IPS-18a (cell line): ENCODE data around the gene NPFFR2.

Experiments used
- H3K27ac ChIP-seq: one replicate; pipeline ENCODE4 v1.5.1; 2013; ENCODE audit warnings: low read length
- H3K27me3 ChIP-seq: one replicate; pipeline ENCODE4 v1.6.1; 2013; ENCODE audit warnings: mild to moderate bottlenecking, low read length; ENCODE audit not compliant: control insufficient read depth, insufficient read depth
- H3K36me3 ChIP-seq: one replicate; pipeline ENCODE4 v1.6.1; 2013; ENCODE audit warnings: low read depth, low read length; ENCODE audit not compliant: control insufficient read depth
- H3K4me1 ChIP-seq: one replicate; pipeline ENCODE4 v1.6.1; 2013; ENCODE audit warnings: low read depth, low read length; ENCODE audit not compliant: control insufficient read depth
- H3K4me3 ChIP-seq: one replicate; pipeline ENCODE4 v1.5.1; 2013; ENCODE audit warnings: low read length
- H3K9ac ChIP-seq: one replicate; pipeline ENCODE4 v1.6.1; 2013; ENCODE audit warnings: mild to moderate bottlenecking, low read length, moderate library complexity
- H3K9me3 ChIP-seq: one replicate; pipeline ENCODE4 v1.6.1; 2013; ENCODE audit warnings: low read depth, low read length; ENCODE audit not compliant: control insufficient read depth

NPFFR2 gene

DNA sequence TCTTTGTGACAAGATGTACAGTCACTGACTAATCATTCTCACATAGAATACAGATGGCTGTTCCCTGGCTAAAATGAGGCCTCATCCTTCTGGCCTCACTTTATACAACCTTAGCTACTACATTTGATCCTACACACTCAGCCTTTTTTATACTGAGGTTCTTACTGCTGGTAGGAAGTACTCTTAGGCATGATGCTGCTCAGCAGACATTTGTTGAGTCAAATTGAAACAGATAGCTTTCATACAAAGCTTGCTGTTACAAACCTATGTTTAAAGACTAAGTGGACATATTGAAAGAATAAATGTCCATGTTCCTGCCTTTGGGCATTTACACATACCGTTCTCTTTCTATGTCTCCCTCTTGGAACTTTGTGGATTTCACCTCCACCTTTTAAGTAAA is 154.9 kb downstream of the NPFFR2 start:
- Histone ChIP-seq H3K4me3 (no peak overlapping the region), H3K9ac (no peak overlapping the region), H3K36me3 (no peaks in the 10 kb centered on the region), H3K9me3 (no peaks in the 10 kb centered on the region), H3K27ac (no peak overlapping the region), H3K4me1 (peaks cover 4% of the 10 kb centered on the region), H3K27me3 (no peaks in the 10 kb centered on the region)

DNA sequence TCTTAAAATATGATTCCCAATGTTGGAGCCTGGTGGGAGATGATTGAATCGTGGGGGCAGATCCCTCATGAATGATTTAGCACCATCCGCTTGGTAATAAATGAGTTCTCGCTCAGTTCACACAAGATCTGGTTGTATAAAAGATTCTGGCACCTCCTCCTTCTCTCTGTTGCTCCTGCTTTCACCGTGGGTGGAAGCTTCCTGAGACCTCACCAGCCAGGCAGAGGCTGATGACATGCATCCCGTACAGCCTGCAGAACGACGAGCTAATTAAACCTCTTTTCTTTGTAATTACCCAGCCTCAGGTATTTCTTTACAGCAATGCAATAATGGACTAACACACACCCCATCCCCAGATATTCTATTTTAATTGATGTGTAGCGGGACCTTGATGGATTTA is 162.2 kb downstream of the NPFFR2 start:
- no peak overlapping the region for H3K27ac ChIP-seq
- no peaks in the 10 kb centered on the region for H3K36me3 ChIP-seq
- H3K9me3 ChIP-seq = no peaks in the 10 kb centered on the region
- H3K4me3 ChIP-seq = no peak overlapping the region
- no peak overlapping the region for H3K9ac ChIP-seq
- H3K27me3 ChIP-seq = no peaks in the 10 kb centered on the region
- no peaks in the 10 kb centered on the region for H3K4me1 ChIP-seq

DNA sequence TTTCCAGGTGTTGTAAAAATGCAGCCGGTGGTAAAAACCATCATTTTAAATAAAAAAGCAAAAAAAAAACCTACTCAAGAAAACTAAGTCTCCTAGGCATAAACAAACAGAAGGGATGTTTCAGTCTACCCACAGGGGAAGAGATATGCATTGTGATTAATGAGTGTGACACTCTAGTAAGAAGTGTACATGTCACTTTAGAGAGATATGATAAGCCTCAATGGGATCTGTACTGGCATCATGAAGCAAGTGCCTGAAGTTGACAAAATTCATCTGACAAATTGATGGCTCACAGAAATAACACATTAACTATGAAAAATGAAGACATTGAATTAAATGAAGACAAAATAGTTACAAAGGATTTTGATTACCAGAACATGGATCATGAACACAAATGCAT is 162.7 kb downstream of the NPFFR2 start:
- Histone ChIP-seq H3K9me3 (no peaks in the 10 kb centered on the region), H3K4me1 (no peaks in the 10 kb centered on the region), H3K4me3 (no peak overlapping the region), H3K36me3 (no peaks in the 10 kb centered on the region), H3K9ac (no peak overlapping the region), H3K27ac (no peak overlapping the region), H3K27me3 (no peaks in the 10 kb centered on the region)
